Measurements from ENCODE around the gene RASSF7.

The RASSF7 gene

GRCh38 chr11:528166-528814 lies 32.5 kb upstream of the RASSF7 start:
- Histone ChIP-seq H3K27me3 (ENCODE audit: control insufficient read depth, insufficient read depth, low read length) (no peaks in the 10 kb centered on the region), H3K4me3 (ENCODE audit: low read depth, low read length) (no peak overlapping the region), H3K9ac (ENCODE audit: low read depth, low read length) (no peak overlapping the region), H3K36me3 (ENCODE audit: control insufficient read depth, insufficient read depth, low read length) (peaks cover 16% of the 10 kb centered on the region), H3K4me1 (ENCODE audit: control insufficient read depth, insufficient read depth, low read length) (no peaks in the 10 kb centered on the region), H3K9me3 (ENCODE audit: control insufficient read depth, insufficient read depth, low read length) (no peaks in the 10 kb centered on the region)

- Histone ChIP-seq H3K36me3 (ENCODE audit: control insufficient read depth, insufficient read depth, low read length) (peaks cover 23% of the 10 kb centered on the region), H3K4me3 (ENCODE audit: low read depth, low read length) (no peak overlapping the region), H3K4me1 (ENCODE audit: control insufficient read depth, insufficient read depth, low read length) (no peaks in the 10 kb centered on the region), H3K9ac (ENCODE audit: low read depth, low read length) (no peak overlapping the region), H3K27me3 (ENCODE audit: control insufficient read depth, insufficient read depth, low read length) (no peaks in the 10 kb centered on the region), H3K9me3 (ENCODE audit: control insufficient read depth, insufficient read depth, low read length) (no peaks in the 10 kb centered on the region)
Observed at GRCh38 chr11:528815-529727, 31.7 kb upstream of the RASSF7 start.

GRCh38 chr11:529728-530411 lies 30.9 kb upstream of the RASSF7 start:
- Histone ChIP-seq H3K27me3 (ENCODE audit: control insufficient read depth, insufficient read depth, low read length) (no peaks in the 10 kb centered on the region), H3K4me3 (ENCODE audit: low read depth, low read length) (no peak overlapping the region), H3K9ac (ENCODE audit: low read depth, low read length) (no peak overlapping the region), H3K36me3 (ENCODE audit: control insufficient read depth, insufficient read depth, low read length) (peaks cover 23% of the 10 kb centered on the region), H3K9me3 (ENCODE audit: control insufficient read depth, insufficient read depth, low read length) (no peaks in the 10 kb centered on the region), H3K4me1 (ENCODE audit: control insufficient read depth, insufficient read depth, low read length) (no peaks in the 10 kb centered on the region)

- Histone ChIP-seq H3K9me3 (ENCODE audit: control insufficient read depth, insufficient read depth, low read length) (no peaks in the 10 kb centered on the region), H3K27me3 (ENCODE audit: control insufficient read depth, insufficient read depth, low read length) (no peaks in the 10 kb centered on the region), H3K36me3 (ENCODE audit: control insufficient read depth, insufficient read depth, low read length) (peaks cover 23% of the 10 kb centered on the region), H3K9ac (ENCODE audit: low read depth, low read length) (no peak overlapping the region), H3K4me3 (ENCODE audit: low read depth, low read length) (no peak overlapping the region), H3K4me1 (ENCODE audit: control insufficient read depth, insufficient read depth, low read length) (no peaks in the 10 kb centered on the region)
Observed at GRCh38 chr11:530960-531831, 29.6 kb upstream of the RASSF7 start.

GRCh38 chr11:531919-532526 lies 28.7 kb upstream of the RASSF7 start:
- Histone ChIP-seq H3K4me1 (ENCODE audit: control insufficient read depth, insufficient read depth, low read length) (no peaks in the 10 kb centered on the region), H3K9me3 (ENCODE audit: control insufficient read depth, insufficient read depth, low read length) (no peaks in the 10 kb centered on the region), H3K4me3 (ENCODE audit: low read depth, low read length) (no peak overlapping the region), H3K36me3 (ENCODE audit: control insufficient read depth, insufficient read depth, low read length) (peaks cover 23% of the 10 kb centered on the region), H3K9ac (ENCODE audit: low read depth, low read length) (no peak overlapping the region), H3K27me3 (ENCODE audit: control insufficient read depth, insufficient read depth, low read length) (peaks cover 2% of the 10 kb centered on the region)

- H3K27me3 ChIP-seq (ENCODE audit: control insufficient read depth, insufficient read depth, low read length), result peaks cover 3% of the 10 kb centered on the region
- H3K4me1 ChIP-seq (ENCODE audit: control insufficient read depth, insufficient read depth, low read length), result no peaks in the 10 kb centered on the region
- H3K9ac ChIP-seq (ENCODE audit: low read depth, low read length), result no peak overlapping the region
- H3K36me3 ChIP-seq (ENCODE audit: control insufficient read depth, insufficient read depth, low read length), result peaks cover 23% of the 10 kb centered on the region
- H3K4me3 ChIP-seq (ENCODE audit: low read depth, low read length), result no peak overlapping the region
- no peaks in the 10 kb centered on the region for H3K9me3 ChIP-seq (ENCODE audit: control insufficient read depth, insufficient read depth, low read length)
Observed at GRCh38 chr11:532527-532985, 28.2 kb upstream of the RASSF7 start.

- Histone ChIP-seq H3K4me1 (ENCODE audit: control insufficient read depth, insufficient read depth, low read length) (no peaks in the 10 kb centered on the region), H3K27me3 (ENCODE audit: control insufficient read depth, insufficient read depth, low read length) (peaks cover 5% of the 10 kb centered on the region), H3K9ac (ENCODE audit: low read depth, low read length) (no peak overlapping the region), H3K36me3 (ENCODE audit: control insufficient read depth, insufficient read depth, low read length) (peaks cover 23% of the 10 kb centered on the region), H3K9me3 (ENCODE audit: control insufficient read depth, insufficient read depth, low read length) (no peaks in the 10 kb centered on the region), H3K4me3 (ENCODE audit: low read depth, low read length) (no peak overlapping the region)
Observed at GRCh38 chr11:532986-533585, 27.7 kb upstream of the RASSF7 start.

- Histone ChIP-seq H3K4me3 (ENCODE audit: low read depth, low read length) (peak overlapping the region; percentile 64), H3K27me3 (ENCODE audit: control insufficient read depth, insufficient read depth, low read length) (peaks cover 5% of the 10 kb centered on the region), H3K9me3 (ENCODE audit: control insufficient read depth, insufficient read depth, low read length) (no peaks in the 10 kb centered on the region), H3K9ac (ENCODE audit: low read depth, low read length) (no peak overlapping the region), H3K36me3 (ENCODE audit: control insufficient read depth, insufficient read depth, low read length) (peaks cover 23% of the 10 kb centered on the region), H3K4me1 (ENCODE audit: control insufficient read depth, insufficient read depth, low read length) (no peaks in the 10 kb centered on the region)
Observed at GRCh38 chr11:533586-534395, 27.0 kb upstream of the RASSF7 start.

GRCh38 chr11:534396-535209 lies 26.2 kb upstream of the RASSF7 start:
- Histone ChIP-seq H3K9ac (ENCODE audit: low read depth, low read length) (peak overlapping the region; percentile 65), H3K36me3 (ENCODE audit: control insufficient read depth, insufficient read depth, low read length) (peaks cover 23% of the 10 kb centered on the region), H3K4me1 (ENCODE audit: control insufficient read depth, insufficient read depth, low read length) (no peaks in the 10 kb centered on the region), H3K4me3 (ENCODE audit: low read depth, low read length) (peak overlapping the region; percentile 64), H3K9me3 (ENCODE audit: control insufficient read depth, insufficient read depth, low read length) (no peaks in the 10 kb centered on the region), H3K27me3 (ENCODE audit: control insufficient read depth, insufficient read depth, low read length) (peaks cover 5% of the 10 kb centered on the region)
